C1 segment of cervical spinal cord (tissue), 14 donors: ENCODE measurements around the gene ATXN1.
"Not testable (repeated sequence)": the region's sequence is repeated elsewhere in the genome, so short reads cannot be mapped to it uniquely, and the experiment has no call there.

Experiments
- DNase-seq, 14 donors: peaks; one replicate each; lab custom pipeline; 2025; lab: John Stamatoyannopoulos, UW

ATXN1 gene

GRCh38 chr6:16622193-16622592 is 139.1 kb downstream of the ATXN1 start:
- DNase-seq, result no peak

- no peak for DNase-seq
These were observed 140.3 kb downstream of the ATXN1 start for GRCh38 chr6:16621002-16621401.

GRCh38 chr6:16619777-16620176 is 141.5 kb downstream of the ATXN1 start:
- no peak for DNase-seq

GRCh38 chr6:16618962-16619361 is 142.3 kb downstream of the ATXN1 start:
- no peak for DNase-seq

GRCh38 chr6:16615215-16615614 is 146.0 kb downstream of the ATXN1 start:
- not testable (repeated sequence) for DNase-seq

GRCh38 chr6:16614143-16614542 is 147.1 kb downstream of the ATXN1 start:
- DNase-seq, result not testable (repeated sequence)

GRCh38 chr6:16613504-16613903 is 147.8 kb downstream of the ATXN1 start:
- not testable (repeated sequence) for DNase-seq

GRCh38 chr6:16608444-16608843 is 152.8 kb downstream of the ATXN1 start:
- no peak for DNase-seq

GRCh38 chr6:16602035-16602434 is 159.2 kb downstream of the ATXN1 start:
- DNase-seq, result no peak

- no peak for DNase-seq
These were observed 160.6 kb downstream of the ATXN1 start for GRCh38 chr6:16600701-16601100.

GRCh38 chr6:16600026-16600425 is 161.2 kb downstream of the ATXN1 start:
- no peak for DNase-seq

- no peak for DNase-seq
These were observed 164.5 kb downstream of the ATXN1 start for GRCh38 chr6:16596616-16597331.

- no peak for DNase-seq
These were observed 165.6 kb downstream of the ATXN1 start for GRCh38 chr6:16595514-16596120.

GRCh38 chr6:16594849-16595248 is 166.4 kb downstream of the ATXN1 start:
- DNase-seq, result no peak

- DNase-seq, result no peak
These were observed 168.9 kb downstream of the ATXN1 start for GRCh38 chr6:16592223-16592911.

- DNase-seq, result no peak
These were observed 169.7 kb downstream of the ATXN1 start for GRCh38 chr6:16591396-16592222.

- DNase-seq, result no peak
These were observed 175.5 kb downstream of the ATXN1 start for GRCh38 chr6:16585805-16586204.

- DNase-seq, result peak in 5 of 14 donors; percentile 14 to 95 (median 25)
These were observed 178.0 kb downstream of the ATXN1 start for GRCh38 chr6:16583144-16583762.

- peak in 1 of 14 donors; percentile 81 for DNase-seq
These were observed 178.7 kb downstream of the ATXN1 start for GRCh38 chr6:16582446-16583143.

- no peak for DNase-seq
These were observed 182.5 kb downstream of the ATXN1 start for GRCh38 chr6:16578695-16579285.
